ENCODE data around the gene CLTB.

CLTB gene

GRCh38 chr5:176384991-176385390 is 31.3 kb downstream of the CLTB start:
- H3K27ac ChIP-seq, result no peak overlapping the region
- no peaks in the 10 kb centered on the region for H3K27me3 ChIP-seq (ENCODE audit: insufficient read depth, low read depth, severe bottlenecking)
- no peaks in the 10 kb centered on the region for H3K9me3 ChIP-seq (ENCODE audit: severe bottlenecking)
- H3K36me3 ChIP-seq, result peaks cover 48% of the 10 kb centered on the region
- no peak overlapping the region for H3K4me3 ChIP-seq (ENCODE audit: low read depth, low read length)
- DNase-seq, result no peak
- TF ChIP-seq, protein P1, sequence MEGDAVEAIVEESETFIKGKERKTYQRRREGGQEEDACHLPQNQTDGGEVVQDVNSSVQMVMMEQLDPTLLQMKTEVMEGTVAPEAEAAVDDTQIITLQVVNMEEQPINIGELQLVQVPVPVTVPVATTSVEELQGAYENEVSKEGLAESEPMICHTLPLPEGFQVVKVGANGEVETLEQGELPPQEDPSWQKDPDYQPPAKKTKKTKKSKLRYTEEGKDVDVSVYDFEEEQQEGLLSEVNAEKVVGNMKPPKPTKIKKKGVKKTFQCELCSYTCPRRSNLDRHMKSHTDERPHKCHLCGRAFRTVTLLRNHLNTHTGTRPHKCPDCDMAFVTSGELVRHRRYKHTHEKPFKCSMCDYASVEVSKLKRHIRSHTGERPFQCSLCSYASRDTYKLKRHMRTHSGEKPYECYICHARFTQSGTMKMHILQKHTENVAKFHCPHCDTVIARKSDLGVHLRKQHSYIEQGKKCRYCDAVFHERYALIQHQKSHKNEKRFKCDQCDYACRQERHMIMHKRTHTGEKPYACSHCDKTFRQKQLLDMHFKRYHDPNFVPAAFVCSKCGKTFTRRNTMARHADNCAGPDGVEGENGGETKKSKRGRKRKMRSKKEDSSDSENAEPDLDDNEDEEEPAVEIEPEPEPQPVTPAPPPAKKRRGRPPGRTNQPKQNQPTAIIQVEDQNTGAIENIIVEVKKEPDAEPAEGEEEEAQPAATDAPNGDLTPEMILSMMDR (IDR thresholded peaks at IDR 0.05; ENCODE audit: low read depth, low read length), result no peak

- H3K27me3 ChIP-seq (ENCODE audit: insufficient read depth, low read depth, severe bottlenecking), result no peaks in the 10 kb centered on the region
- no peak overlapping the region for H3K27ac ChIP-seq
- H3K4me3 ChIP-seq (ENCODE audit: low read depth, low read length), result no peak overlapping the region
- no peak for DNase-seq
- H3K36me3 ChIP-seq, result peaks cover 48% of the 10 kb centered on the region
- H3K9me3 ChIP-seq (ENCODE audit: severe bottlenecking), result no peaks in the 10 kb centered on the region
- TF ChIP-seq, protein P1 (IDR thresholded peaks at IDR 0.05; ENCODE audit: low read depth, low read length), result no peak
Measured at GRCh38 chr5:176384366-176384930, 31.9 kb downstream of the CLTB start.

- peaks cover 48% of the 10 kb centered on the region for H3K36me3 ChIP-seq
- no peak for DNase-seq
- no peak overlapping the region for H3K4me3 ChIP-seq (ENCODE audit: low read depth, low read length)
- H3K9me3 ChIP-seq (ENCODE audit: severe bottlenecking), result no peaks in the 10 kb centered on the region
- no peak overlapping the region for H3K27ac ChIP-seq
- H3K27me3 ChIP-seq (ENCODE audit: insufficient read depth, low read depth, severe bottlenecking), result no peaks in the 10 kb centered on the region
- TF ChIP-seq, protein P1 (IDR thresholded peaks at IDR 0.05; ENCODE audit: low read depth, low read length), result no peak
Measured at GRCh38 chr5:176383961-176384360, 32.4 kb downstream of the CLTB start.

GRCh38 chr5:176383248-176383905 is 33.0 kb downstream of the CLTB start:
- no peak for DNase-seq
- Histone ChIP-seq H3K4me3 (ENCODE audit: low read depth, low read length) (no peak overlapping the region), H3K36me3 (peaks cover 48% of the 10 kb centered on the region), H3K27me3 (ENCODE audit: insufficient read depth, low read depth, severe bottlenecking) (no peaks in the 10 kb centered on the region), H3K27ac (no peak overlapping the region), H3K9me3 (ENCODE audit: severe bottlenecking) (no peaks in the 10 kb centered on the region)
- TF ChIP-seq, protein P1 (IDR thresholded peaks at IDR 0.05; ENCODE audit: low read depth, low read length), result no peak

DNA sequence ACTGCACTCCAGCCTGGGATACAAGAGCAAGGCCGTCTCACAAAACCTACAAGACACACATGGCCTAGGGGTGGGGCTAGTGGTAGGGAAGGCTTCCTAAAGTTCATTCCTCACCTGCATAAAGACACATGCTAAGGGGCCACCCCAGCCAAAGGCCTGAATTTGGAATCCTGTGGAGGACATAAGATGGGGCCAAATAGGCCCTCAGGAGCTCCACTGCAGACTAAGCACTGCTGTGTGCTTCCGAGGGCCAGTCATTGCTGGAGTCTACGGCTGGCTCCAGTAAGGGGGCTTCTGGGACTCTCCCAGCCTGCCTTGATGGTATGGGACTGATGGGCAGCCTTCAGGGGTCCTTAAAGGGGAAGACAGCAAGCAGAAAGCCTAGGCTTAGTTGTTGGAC is 33.6 kb downstream of the CLTB start:
- peaks cover 45% of the 10 kb centered on the region for H3K36me3 ChIP-seq
- TF ChIP-seq, protein P1 (IDR thresholded peaks at IDR 0.05; ENCODE audit: low read depth, low read length), result no peak
- H3K27me3 ChIP-seq (ENCODE audit: insufficient read depth, low read depth, severe bottlenecking), result no peaks in the 10 kb centered on the region
- no peak for DNase-seq
- H3K9me3 ChIP-seq (ENCODE audit: severe bottlenecking), result no peaks in the 10 kb centered on the region
- H3K27ac ChIP-seq, result no peak overlapping the region
- no peak overlapping the region for H3K4me3 ChIP-seq (ENCODE audit: low read depth, low read length)

GRCh38 chr5:176381979-176382378 is 34.4 kb downstream of the CLTB start:
- peaks cover 45% of the 10 kb centered on the region for H3K36me3 ChIP-seq
- no peak for DNase-seq
- H3K27me3 ChIP-seq (ENCODE audit: insufficient read depth, low read depth, severe bottlenecking), result no peaks in the 10 kb centered on the region
- no peaks in the 10 kb centered on the region for H3K9me3 ChIP-seq (ENCODE audit: severe bottlenecking)
- H3K27ac ChIP-seq, result no peak overlapping the region
- no peak overlapping the region for H3K4me3 ChIP-seq (ENCODE audit: low read depth, low read length)
- TF ChIP-seq, protein P1 (IDR thresholded peaks at IDR 0.05; ENCODE audit: low read depth, low read length), result no peak

Data from WERI-Rb-1 (cell line).